ENCODE results near the gene HBD.
"Not testable (repeated sequence)": the region's sequence is repeated elsewhere in the genome, so short reads cannot be mapped to it uniquely, and the experiment has no call there.

The HBD gene

GRCh38 chr11:5252192-5252918 lies 18.1 kb upstream of the HBD start:
- no peak for DNase-seq

GRCh38 chr11:5251746-5252145 lies 17.5 kb upstream of the HBD start:
- DNase-seq = no peak

GRCh38 chr11:5250543-5251204 lies 16.4 kb upstream of the HBD start:
- no peak for DNase-seq

- DNase-seq = not testable (repeated sequence)
Observed at GRCh38 chr11:5249807-5250396, 15.6 kb upstream of the HBD start, which contains the start of gene HBG1. HBG1 (minus strand) TSS chr11:5249857; CDS start chr11:5249804, 53 bp downstream.

- DNase-seq = not testable (repeated sequence)
Observed at GRCh38 chr11:5248498-5248897, 14.2 kb upstream of the HBD start.

GRCh38 chr11:5247472-5248192 lies 13.3 kb upstream of the HBD start:
- no peak for DNase-seq

GRCh38 chr11:5246772-5247471 lies 12.6 kb upstream of the HBD start:
- no peak for DNase-seq

GRCh38 chr11:5245155-5245554 lies 10.9 kb upstream of the HBD start:
- no peak for DNase-seq

- no peak for DNase-seq
Observed at GRCh38 chr11:5243816-5244180, 9.5 kb upstream of the HBD start.

GRCh38 chr11:5242933-5243815 lies 8.9 kb upstream of the HBD start:
- no peak for DNase-seq

GRCh38 chr11:5242208-5242607 lies 7.9 kb upstream of the HBD start:
- DNase-seq = no peak

- no peak for DNase-seq
Observed at GRCh38 chr11:5241458-5241857, 7.2 kb upstream of the HBD start.

GRCh38 chr11:5240458-5240857 lies 6.2 kb upstream of the HBD start:
- no peak for DNase-seq

- DNase-seq = no peak
Observed at GRCh38 chr11:5240056-5240455, 5.8 kb upstream of the HBD start.

- DNase-seq = peak in 1 of 2 donors; percentile 7
Observed at GRCh38 chr11:5239046-5239445, 4.8 kb upstream of the HBD start.

- peak; percentile 20 to 26 for DNase-seq
Observed at GRCh38 chr11:5238486-5238885, 4.2 kb upstream of the HBD start.

- no peak for DNase-seq
Observed at GRCh38 chr11:5237420-5237819, 3.1 kb upstream of the HBD start.

- no peak for DNase-seq
Observed at GRCh38 chr11:5235364-5236095, 1.2 kb upstream of the HBD start.

- DNase-seq = no peak
Observed at GRCh38 chr11:5233307-5233706, 976 bp downstream of the HBD start.

- no peak for DNase-seq
Observed at GRCh38 chr11:5232821-5233220, 1.5 kb downstream of the HBD start.

- no peak for DNase-seq
Observed at GRCh38 chr11:5232176-5232575, 2.1 kb downstream of the HBD start.

Data from inflammatory macrophage treated with lipopolysaccharide for 1 hour (primary cell).